ENCODE data around the gene TMEM266.

The TMEM266 gene

DNA sequence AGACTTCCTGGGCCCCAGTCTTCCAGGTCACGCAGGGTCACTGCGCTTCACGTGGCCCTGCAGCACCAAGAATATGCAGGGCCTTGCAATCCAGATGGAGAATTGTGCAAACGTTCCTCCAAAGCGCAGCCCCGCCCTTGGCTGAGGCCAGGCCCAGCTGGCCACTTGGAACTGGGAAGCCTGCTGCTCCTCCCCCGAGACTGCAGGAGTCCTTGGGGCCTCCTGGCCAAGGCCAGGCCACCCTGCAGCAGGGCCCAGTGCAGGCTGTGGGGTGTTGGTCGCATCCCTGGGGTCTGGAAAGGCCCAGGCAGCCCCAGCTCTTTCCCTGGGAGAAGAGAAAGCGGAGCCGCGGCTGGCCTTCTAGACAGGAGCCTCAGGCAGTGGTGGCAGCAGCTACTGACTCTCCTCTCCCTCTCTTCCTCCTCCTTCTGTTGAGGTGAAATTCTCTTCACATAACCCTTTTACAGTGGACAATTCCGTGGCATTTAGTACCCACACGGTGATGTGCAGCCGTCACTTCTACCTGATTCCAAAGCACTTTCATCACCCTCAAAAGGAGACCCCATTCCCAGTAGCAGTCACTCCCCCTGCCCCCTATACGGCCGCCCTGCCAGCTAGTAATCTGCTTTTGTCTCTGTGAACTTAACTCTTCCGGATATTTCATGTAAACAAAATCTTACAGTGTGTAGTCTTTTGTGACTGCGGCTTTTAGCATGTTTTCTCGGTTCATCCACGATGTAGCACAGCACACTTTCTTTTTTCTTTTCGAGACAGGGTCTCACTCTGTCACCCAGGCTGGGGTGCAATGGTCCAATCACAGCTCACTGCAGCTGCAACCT is 103.9 kb downstream of the TMEM266 start:
- DNase-seq = no peak

DNA sequence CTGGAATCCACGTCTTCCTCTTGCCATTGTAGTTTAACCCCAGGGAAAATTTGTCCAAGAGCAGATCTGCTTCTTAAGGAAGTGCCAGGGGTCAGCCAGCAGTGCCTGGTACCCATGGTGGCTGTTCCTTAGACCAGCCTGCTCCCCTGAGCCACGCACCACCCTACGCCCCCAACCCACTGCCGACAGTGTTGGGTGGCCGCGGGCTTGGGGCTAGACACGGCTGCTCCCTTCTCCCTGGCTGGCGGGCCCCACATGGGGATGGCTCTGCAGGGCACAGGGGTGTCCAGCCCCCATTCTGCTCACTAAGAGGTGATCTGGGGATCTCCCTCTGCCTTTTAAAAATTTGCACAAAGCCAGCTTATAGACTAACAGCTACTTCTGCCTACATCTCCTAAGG is 104.8 kb downstream of the TMEM266 start:
- DNase-seq = no peak

DNA sequence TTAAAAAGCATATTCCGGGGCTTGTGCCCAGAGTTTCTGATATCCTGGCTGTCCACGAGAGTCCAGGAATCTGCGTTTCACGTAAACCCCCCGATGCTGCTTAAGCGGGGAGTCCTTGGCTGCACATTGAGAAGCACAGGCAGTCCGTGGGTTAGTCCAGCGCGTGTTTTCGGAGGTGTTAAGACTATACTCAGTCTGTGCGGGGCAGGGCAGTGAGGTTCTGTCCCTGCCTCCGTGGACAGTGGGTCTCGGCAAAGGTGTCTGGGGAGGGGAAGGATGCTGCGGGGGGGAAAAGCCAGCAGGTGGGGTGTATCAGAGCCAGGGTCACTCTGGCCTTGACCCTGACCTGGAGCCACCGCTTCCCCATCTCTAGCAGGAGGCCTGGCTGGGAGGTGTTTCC is 106.2 kb downstream of the TMEM266 start:
- DNase-seq = no peak

DNA sequence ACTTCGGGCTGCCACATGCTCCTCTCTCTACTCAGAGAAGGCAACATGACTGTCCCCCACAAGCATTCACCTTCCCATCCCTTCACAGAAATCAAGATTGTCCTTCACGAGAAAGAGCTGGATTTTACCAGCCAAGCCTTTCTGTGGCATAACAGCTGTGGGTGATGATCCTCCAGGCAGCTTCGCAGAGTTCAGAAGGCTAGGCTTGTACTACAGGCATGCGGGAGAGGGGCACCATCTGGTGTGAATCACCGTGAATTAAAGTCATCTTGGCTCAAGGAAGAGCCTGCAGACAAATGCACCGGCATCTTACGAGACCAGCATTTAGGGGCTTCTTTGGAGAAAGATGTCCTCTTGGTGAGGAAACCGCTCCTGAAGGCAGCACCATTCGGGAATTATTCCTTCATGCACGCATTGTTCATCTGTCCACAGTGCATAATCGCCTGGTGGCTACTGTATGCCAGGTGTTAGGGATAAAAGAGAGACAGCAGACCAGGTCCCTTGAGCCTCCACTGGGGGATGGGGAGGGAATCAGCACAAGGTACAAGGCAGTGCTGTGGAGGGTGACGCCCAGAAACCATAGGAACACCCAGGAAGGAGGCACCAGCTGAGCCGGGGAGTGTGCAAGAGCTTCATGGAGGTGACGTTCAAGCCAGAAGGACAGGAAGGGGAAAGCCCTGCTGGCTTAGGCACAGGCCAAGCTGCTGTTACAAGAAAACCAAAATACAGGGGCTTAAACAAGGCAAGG is 108.6 kb downstream of the TMEM266 start:
- DNase-seq = no peak

DNA sequence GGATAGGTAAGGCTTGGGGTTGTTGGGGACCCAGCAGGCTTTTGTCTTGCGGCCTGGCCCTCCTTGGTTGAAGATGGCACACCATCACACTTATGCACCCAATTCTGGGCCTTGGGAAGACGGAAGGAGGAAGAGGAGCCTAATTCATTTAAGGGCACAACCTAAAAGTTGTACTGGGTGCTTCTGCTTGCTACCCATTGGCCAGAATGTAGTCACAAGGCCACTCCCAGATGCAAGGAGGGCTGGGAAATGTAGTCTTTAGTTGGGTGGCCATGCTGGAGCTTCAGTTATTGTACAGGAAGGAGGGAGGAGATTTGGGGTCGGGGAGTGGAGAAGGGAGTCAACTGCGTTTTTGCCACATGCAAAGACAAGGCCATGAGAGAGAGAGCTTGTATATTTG is 109.2 kb downstream of the TMEM266 start:
- DNase-seq = no peak

DNA sequence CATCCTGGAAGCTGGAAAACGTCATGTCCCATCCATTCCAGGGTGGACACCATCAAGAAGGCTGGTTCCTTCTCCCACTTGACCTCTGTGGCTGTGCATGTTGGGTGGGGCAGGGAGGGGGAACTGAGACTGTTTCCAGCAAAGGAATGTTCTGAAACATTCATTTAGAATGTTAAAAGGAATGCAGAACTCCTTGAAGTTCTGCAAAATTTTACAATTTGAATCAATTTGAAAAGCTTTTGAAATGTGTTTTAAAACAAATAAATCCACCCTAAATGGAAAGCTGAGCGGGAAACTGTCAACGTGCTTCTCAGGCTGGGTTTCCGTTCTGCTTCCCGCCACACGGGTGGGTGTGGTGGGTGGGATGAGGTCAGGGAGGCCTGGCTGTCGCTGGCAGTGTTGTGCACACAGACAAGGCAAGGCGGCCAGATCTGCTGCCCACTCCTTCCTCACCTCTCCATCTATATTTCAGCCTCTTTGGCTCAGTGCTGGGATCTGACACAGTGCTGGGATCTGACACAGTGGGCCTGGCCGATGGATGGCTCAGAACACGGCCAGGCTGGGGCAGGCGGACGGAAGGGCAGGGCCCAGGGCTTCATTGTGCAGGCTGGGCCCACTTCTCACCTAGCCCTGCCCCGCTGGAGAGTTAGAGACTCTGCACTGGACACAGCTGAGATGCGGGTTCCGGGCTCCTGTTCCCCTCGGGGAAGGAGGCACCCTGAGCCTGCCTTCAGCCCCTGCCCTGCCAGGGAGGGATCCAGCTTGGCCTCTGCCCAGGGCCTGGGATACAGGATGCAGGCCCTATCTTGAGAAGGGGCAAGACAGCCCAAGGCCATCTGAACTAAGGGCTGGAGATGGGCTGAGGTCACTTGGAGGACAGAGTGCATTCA is 110.4 kb downstream of the TMEM266 start:
- no peak for DNase-seq

DNA sequence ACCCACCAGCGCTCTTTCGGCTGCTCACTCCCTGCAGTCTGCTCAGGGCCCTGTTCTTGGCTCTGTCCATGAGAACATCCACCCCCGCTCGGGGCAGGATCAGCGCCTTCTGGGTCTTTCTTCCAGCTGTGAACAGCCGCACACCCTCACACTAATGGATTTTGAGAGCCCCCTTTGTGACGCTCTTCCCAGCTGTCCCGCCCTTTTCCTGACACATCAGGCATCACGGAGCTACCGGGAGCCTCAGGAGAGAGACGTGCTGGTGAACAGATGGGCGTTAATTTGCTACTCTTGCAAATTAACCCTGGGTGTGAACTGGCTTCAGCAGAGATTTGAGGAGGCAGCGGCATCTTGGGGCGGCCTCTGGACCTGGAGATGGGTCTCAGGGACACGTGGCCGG is 113.0 kb downstream of the TMEM266 start:
- DNase-seq = no peak

DNA sequence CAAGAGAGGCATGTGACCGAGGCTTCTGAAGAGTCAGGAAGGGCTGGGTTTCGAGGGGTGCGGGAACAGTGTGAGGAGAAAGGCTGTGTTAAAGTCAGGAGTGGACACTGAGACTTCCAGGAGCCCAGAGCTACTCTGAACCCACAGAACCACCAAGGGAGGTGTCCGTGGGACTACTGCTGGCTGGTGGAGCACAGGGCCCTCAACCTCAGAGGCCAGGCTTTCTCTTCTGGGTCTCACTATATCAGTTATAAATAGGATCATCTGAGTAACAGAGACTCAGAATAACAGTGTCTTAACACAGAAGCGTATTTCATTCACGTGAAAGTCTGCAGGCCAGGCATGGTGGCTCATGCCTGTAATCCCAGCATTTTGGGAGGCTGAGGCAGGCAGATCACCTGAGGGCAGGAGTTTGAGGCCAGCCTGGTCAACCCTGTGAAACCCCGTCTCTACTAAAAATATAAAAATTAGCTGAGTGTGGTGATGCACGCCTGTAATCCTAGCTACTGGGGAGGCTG is 113.6 kb downstream of the TMEM266 start:
- DNase-seq = no peak

DNA sequence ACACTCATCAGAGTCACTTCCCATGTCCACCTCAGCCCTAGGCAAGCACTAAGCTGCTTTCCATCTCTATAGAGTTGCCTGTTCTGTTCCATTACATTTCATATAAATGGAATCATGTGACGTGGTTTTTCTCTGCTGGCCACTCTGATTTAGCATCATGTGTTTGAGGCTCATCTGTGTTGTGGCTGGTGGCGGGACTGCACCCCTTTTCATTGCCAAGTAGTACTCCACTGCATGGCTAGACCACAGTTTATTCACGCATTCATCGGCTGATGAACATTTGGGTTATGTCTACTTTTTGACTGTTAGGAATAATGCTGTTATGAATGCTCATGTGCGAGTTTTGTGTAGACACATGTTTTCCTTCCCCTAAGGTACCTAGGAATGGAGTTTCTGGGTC is 114.9 kb downstream of the TMEM266 start:
- DNase-seq = no peak

DNA sequence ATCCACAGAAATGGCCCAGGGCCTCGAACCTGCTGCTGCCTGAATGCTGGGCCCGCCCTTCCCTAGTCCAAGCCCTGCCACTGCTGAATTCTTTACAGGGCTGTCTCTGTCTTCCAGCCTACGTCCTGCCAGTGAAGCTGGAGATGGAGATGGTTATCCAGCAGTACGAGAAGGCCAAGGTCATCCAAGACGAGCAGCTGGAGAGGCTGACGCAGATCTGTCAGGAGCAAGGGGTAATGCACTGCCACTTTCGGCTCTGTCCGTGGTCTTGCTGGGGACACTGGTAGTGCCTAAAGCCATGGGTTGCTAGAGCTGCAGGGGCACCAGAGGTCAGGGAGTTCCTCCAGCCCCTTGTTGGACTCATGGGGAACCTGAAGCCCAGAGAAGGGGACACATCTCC is 115.7 kb downstream of the TMEM266 start:
- DNase-seq = no peak

DNA sequence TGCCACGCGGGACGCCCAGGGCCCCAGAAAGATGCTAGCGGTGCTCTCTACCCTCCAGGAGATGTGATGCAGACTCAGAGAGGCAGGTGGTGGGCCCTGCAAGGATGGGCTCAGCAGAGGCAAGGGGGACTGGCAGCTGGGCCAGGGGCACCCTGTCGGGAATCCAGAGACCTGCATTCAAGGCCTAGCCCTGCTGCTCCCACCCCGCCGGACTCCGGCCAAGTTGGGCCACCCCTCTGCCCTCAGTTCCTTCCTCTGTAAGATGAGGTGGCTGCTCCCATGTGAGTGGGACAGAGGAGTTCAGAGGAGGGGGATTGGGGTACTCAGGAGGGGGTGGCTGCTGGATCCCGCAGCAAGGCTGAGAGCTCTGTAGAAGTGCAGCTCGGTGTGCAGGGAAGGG is 116.3 kb downstream of the TMEM266 start:
- no peak for DNase-seq

DNA sequence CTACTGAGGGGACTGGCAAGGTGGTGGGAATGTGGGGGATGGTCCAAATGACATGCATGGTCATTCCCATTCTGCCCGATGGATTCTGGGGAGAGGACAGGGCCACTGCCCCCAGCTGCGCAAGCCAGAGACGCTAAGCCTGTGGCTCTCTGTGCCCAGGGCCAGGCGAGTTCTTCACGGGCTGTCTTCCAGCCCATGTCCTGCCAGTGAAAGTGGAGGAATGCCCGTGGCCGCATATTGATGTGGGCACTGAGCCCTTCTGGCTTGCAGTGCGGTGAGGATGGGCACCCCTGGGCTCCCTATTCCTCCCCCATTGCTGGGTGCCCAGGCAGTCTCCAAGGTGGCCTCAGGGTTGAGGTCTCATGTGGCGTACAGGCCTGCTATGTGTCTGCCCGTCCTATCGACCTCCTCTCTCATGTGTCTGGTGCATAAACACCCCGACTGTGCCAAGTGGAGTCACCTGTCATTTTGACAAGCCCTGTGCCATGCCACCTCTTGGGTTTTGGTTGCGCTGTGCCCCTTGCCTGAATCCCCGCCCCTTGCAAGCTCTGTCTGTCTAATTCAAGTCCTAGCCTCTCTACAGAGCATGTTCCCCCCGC is 116.8 kb downstream of the TMEM266 start:
- no peak for DNase-seq

DNA sequence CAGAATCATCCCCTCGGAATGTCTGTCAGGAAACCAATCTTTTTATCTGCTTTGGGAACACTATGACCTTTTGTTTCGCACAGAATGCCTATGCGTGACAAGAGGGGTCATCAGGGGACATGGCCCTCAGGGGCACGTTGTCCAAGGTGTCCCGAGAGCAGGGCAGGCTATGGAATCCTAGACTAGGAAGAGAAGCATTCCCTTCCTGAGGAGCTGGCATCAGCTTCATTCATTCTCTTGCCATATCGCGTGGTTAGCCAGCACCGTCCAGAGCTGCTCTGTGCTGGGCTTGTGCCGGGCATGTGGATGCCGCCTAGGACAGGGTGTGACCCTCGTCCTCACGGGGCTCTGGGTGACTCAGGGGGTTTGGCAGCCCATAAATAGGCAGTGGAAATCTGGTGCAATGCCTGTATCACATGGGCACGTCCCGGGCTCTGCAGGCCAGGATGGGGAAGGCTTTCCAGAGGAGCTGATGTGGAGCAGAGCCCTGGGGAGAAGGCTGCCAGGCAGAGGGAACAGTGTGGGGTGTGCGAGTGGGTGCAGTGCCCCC is 117.8 kb downstream of the TMEM266 start:
- no peak for DNase-seq

DNA sequence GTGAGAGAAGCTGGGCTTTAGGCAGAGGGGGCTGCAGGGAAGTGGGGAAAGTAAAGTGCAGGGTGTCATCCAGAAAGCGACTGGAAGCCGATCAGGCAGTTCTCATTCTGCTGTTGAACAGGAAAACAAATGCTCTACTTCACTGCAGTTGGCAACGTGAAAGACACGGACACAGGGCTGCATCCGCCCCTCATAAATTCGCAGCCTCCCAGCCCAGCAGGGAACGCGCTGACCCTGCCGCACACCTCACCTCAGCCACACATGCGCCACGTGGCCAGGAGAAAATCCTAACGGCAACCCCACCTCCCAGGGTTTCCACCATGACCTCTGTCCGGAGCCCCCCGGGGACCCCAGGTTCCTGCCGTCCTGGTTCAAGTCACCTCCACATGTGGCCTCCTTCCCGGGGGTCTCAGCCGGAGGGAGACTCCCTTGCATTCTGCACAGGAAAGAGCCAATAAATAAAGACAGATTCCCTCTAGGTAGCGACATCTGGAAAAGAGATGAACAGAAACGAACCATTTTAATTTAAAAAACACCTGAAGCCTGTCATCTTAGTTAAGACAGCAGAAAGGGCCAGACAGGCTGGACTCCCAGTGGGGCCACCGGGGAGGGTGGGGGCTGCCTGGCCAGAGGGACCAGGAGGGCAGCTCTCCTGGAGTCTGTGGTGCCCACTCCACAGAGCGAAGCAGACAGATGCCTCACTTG is 118.7 kb downstream of the TMEM266 start:
- no peak for DNase-seq

DNA sequence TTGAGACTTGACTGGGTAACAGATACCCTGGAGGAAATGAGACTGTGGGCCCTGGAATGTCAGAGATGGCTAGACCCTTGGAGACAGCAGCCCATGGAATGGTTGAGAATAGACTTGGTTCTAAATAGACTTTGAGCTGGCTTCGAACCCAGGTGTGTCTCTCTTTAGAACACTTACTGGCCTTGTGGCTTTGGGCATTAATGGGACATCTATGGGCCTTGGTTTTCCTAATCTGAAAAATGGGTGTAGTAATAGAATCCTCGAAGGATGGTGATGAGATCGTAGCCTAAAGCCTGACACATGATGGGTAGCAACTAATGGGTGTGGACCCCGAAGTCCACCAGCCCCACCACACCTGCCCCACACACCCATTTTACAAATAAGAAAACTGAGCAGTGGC is 119.2 kb downstream of the TMEM266 start:
- DNase-seq = no peak

DNA sequence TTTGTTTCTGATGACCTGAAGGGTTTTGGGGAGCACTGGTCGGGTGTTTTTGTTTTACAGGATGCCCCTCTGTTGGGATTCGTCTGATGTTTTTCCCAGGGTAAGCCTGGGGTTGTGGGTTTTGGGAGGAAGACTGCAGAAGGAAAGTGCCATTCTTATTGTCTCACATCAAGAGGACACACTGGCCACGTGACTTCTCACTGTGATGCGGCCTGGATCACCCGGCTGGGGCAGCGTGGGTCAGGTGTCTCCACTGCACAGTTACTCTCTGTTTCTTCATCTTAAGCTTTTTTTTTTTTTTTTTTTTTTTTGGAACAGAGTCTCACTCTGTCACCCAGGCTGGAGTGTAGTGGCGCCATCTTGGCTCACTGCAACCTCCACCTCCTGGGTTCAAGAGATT is 120.5 kb downstream of the TMEM266 start:
- no peak for DNase-seq

DNA sequence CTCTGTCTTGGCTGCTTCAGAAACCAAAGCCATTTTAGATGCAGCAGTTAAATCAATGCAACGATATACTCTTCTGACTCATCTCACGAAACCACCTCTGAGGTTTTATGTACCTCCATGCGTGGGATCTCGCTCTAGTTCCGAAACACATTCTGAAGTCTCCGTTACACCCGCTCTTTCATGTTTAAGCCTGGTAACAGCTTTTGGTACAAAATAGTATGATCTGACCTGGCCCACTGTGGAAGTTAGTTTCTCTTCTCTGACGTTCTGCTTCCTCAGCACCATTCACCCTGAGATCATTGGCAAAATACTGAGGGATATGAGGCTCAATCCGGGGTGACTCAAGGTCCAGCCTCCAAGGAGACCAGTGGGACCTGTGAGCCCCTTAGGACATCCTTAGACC is 121.9 kb downstream of the TMEM266 start:
- peak; percentile 6 for DNase-seq

DNA sequence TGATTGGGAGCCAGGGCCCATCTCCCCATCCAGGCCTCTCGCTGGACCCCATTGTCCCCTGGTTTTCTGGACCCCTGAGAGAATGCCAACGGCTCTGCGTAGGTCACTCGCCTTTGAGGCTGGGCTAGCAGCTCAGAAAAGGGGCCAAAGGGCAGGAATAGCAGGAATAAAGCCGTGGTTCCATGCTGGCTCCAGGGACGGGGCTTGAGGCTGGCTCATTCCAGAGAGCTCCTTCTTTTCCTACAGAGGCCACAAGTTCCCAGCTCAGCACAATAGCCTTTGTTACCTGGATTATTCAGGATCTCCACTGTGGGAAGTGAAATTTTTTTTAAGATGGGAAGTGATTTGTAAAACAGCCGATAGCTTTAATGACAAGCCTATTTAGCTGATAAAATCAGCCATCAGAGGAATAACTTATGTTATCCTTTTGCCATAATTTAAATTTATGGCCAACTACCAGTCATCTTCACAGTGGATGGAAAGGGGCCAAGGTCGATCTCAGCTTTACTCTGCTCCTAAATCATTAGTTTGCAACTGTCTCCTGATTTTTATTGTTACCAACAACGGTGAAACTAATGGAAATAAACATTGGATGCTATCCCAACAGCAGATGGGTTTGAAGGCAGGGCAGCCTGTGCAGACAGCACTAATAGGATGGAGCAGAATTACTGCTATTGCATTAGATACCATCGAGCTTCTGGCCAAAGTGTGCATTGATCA is 124.3 kb downstream of the TMEM266 start:
- DNase-seq = no peak

DNA sequence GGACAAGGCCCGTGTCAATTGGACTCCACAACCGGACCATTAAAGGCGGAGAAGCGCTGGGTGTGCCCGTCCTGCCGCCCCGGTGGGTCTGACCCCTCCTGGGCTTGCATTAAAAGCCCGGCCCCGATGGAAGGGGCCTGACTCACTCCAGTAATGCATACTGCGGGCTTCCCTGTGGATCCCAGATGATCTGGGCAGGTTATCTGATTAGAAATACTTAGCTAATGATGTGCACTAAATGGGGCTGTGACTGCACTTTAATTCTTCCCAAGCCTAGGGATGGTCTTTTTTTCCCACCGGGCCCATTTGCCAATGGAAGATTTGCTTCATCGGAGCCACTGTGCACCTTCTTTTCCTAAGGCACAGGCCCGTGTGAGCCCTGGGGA is 124.9 kb downstream of the TMEM266 start:
- DNase-seq = no peak

DNA sequence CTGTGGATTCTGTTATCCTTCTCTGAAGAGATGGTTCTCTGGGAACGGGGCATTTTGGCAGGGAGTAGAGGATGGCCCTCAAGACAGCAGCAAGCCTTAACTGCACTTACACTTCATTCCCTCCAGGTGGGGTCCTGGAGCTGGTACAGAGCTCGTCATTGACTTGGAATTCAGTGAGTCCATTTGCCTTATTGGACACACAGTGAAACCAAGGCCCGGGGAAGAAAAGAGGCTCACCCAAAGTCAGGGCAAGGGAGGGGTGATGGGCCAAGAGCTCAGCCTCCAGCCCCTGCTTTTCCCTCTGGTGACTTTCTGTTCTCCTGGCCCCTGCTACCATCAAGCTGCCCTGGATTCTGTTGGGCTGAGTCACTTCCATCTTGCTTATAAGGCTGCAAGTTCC is 125.9 kb downstream of the TMEM266 start:
- DNase-seq = peak; percentile 12

DNA sequence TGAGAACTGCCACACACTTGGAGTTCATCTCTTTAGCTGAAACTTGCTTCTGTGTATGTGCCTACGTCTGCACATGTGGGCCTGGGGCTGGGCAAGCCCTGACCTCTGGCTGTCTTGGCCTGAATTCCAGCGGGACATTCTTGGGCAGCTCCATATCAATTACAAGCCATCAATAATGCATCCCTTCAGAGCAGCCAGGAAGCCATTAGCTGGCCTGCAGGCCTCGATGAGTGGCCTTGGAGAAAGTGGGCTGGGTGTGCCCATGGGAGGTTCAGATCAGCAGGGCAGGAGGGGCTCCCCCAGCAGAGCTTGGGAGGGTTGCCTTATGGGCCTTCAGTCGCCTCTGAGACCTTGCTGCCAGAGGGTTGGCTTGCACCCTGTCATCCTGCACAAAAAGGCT is 127.4 kb downstream of the TMEM266 start:
- no peak for DNase-seq
